HG02981 (cell line): ENCODE measurements around the gene CHML.

Experiments used
- ATAC-seq: cut with Tn5 transposase; IDR thresholded peaks from one replicate; pipeline ENCODE4 v1.9.1; 2021; ENCODE audit warnings: mild to moderate bottlenecking, moderate library complexity; ENCODE audit not compliant: unreplicated experiment

The CHML gene

DNA sequence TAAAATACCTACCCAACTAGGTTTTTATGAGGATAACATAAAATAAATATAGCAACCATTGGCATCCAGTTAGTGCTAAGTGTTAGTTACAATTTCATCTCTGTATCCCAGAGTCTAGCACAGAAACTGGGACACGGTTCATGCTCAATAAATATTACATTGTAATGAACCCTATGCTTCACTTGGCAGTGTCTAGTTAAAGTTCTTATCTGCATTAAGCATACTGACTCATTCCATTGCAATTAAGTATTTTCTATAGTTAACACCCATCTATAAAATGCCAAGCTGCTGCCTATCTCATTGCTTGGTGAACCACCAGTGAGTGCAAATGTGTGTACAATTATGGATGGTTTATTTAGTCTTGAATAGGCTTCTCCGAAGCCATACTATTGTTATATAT, 15.2 kb downstream of the CHML start:
- no peak for ATAC-seq

- no peak for ATAC-seq
Measured at GRCh38 chr1:241622669-241623068, 17.5 kb downstream of the CHML start.

DNA sequence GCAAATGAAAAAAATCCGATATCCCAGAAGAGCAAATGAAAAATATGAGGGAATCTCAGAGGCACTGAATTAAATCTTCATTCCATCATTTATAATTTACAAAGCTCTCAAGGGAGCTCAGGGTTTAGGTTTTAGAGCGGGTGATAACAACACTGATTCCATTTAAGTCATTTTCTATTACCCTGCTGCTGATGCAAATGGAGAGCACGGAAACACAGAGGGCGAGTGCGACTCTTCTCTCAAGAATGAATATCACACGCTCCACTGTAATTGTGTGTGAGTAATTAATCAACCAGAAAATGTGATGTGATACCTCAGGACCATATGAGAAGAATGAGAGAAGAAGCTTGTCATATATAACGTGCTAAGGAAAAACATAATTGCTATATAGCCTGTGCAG, 22.7 kb downstream of the CHML start:
- ATAC-seq = no peak

DNA sequence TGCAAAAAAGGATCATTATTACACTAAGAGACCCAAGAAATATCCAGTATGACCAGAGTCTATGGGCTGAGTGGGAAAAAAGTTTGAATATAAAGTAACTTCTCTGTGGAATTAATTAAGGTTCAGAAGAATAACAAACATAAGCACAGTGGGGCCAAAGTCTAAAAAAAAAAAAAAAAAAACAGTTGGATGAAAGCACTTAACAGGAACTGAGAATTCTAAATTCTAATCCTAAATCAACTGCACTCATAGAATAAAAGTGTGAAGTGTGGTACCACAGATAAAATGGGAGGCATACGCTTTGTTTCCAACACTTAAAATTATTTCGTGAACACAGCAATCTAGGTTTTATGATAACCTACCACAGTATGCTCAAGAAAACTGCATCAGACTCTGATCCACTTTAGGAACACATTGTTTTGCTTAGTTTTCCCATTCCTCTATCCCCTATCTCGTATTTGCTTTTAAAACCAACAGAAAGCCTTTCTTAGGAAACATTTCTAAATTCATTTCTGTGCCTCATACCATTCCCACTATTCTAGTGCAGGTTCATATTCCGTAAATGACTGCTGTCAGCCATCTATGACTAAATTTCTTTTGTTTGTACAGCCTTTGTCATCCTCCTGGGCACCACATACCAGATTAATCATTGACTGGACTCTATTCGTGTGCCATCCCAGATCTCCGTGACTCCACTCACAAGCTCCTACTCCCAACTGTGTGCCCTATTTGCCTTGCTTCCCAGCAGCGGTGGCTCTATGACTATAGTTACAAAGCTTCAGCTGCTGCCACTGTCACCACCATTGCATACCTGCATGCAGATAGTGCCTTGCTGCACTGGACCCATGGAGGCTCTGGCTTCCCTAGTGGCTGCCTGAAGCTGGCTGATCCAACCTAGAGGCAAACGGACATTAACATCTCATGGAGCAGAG, 24.9 kb downstream of the CHML start:
- ATAC-seq = no peak

DNA sequence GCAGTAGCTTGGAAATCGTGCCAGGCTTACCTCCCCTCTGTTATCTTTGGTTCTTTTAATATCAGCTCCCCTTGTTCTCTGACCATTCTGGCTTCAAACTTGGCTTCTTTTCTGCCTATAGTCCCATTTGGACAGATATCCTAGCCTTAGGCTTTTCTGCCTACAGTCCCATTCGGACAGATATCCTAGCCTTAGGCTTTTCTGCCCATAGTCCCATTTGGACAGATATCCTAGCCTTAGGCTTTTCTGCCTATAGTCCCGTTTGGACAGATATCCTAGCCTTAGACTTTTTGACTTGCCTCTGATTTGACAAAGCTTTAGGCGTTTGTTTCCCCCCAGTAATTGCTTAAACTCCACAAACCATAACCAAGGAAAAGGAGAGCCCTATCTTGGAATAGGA, 25.6 kb downstream of the CHML start:
- no peak for ATAC-seq

- ATAC-seq = no peak
Measured at GRCh38 chr1:241614144-241614543, 26.0 kb downstream of the CHML start.

- no peak for ATAC-seq
Measured at GRCh38 chr1:241612533-241613477, 27.4 kb downstream of the CHML start.

DNA sequence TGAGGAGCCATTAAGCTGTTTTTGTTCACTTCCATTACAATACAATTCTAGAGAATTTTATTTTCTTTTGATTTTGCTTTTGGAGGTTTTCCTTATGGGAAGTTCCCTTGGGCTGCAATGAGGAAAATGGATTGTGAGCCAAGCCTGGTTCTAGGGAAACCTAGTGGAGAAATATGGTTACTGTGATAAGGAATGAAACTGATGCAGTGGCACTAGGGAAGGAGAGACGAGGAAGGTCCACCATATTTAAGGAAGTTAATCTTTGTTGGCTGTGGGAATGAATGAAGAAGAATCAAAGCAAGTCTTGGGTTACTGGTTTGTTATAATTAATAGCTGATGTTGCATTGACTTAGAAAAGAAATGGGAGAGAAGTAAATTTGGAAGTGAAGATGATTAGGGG, 28.4 kb downstream of the CHML start:
- no peak for ATAC-seq

GRCh38 chr1:241611063-241611462, 29.1 kb downstream of the CHML start:
- peak; percentile 96 for ATAC-seq

- ATAC-seq = no peak
Measured at GRCh38 chr1:241610056-241610815, 29.9 kb downstream of the CHML start.

DNA sequence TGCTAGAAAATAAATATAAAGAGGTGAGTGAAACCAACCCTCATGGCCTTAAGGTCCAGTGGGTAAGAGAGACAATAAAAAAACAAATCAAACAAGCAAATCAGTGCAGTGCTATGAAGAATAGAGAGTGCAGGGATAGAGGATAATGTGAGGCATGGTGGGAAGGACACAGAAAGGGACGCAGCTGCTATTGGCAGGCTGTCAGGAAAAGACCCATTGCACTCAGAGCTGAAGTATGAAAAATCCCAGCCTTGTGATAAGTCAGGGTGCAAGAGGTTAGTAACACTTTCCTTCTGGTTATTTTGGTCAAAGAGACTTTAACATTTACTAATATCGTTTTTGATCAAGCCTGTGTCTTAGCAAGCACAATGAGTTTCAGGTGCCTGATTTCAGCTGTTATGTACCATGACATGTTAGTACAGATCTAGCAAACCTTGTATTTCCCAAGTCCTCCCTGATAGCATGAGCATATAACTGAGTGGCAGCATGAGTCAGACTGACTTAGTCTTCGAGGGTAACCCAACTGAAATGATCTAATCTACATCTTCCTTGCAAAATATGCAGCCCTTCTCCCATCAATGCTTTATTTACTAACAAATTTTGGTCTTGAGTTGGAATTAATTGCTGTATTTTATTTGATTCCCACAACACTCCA, 31.7 kb downstream of the CHML start:
- no peak for ATAC-seq

GRCh38 chr1:241607497-241607896, 32.7 kb downstream of the CHML start:
- no peak for ATAC-seq

DNA sequence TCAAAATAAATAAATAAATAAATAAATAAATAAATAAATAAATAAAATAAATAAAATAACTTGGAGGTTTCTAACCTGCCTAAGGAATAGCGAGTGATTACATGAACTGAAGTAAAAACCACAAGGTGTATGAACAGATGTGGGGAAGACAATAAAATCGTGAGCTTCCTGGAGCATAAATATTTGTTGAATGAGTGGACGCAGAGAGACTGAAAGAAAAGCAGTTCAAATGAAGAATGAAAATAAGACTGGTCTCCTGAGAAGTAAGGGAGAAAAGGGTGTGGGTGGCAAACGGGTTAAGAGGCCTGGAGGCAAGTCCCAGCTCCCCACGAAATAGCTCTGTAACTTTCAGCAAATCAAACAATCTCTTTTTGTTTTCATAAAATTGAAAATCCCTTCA, 33.6 kb downstream of the CHML start:
- ATAC-seq = no peak

DNA sequence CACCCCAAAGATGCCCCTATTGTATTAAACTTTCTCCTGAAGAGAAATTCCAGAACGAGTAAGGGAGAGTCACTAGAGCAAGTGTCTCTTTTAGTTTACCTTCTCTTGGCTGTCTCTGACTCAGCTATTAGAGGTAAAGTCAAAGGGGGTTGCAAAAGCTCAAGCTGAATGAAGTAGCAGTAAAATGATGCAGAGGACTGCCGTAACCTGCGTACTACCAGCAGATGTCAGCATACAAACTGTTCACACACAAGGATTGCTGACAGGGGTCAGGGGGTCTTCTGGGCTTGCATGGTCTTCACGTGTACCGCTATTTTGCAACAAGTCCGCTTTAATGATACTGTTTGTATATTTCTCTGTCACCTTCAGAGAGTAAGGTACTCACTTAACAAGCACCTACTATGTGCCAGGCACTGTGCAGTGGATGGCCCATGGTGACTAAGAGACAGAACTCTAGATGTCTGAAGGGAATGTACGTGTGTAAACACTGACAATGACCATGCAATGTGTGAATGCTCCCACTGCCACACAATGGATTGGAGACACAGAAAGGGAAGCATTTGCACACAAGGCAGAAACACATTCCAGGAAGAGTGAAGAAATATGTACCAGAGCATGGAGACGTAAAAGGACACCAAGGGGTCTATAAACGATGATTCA, 34.9 kb downstream of the CHML start:
- no peak for ATAC-seq

DNA sequence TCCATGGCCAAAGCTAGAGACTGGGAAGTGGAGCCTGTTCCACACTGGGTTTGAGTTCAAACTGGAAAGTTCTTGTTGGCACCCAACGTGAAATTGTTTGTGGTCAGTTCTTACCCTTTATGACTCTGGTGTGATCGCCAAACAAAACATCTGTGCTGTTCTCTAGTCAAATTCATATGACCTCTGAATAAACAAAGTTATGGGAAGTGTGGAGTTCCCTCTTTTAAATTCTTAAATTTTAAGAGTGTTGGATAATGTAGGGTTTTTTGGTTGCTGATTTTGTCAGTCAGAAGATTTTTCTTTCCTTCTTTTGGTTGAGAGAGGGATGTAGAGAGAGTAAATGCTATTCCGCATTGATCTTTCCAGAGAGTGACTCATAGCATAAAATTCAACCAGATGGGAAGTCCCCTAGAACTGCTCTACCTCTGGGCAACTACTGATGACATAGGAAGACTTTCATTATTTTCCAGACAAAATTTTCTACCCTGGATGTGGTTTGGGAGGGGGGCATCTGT, 36.4 kb downstream of the CHML start:
- ATAC-seq = no peak

DNA sequence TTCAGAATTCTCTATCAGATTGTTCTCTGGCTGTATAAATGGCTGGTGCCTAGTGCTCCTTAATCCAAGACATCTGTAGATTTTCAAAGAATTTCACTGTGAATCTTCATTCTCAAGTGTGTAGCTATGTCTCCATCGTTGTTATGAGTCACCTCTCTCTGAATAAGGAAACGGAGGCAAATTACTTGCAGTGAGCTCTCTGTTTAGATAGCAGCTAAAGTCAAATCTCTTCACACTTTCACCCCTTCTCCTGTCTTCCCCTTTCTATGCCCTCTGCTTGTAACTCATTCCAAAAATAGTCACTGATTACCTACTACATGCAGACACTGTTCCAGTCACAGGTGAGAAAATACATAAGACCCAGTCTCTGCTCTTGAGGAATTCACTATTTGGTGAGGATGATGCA, 39.7 kb downstream of the CHML start:
- ATAC-seq = peak; percentile 75

DNA sequence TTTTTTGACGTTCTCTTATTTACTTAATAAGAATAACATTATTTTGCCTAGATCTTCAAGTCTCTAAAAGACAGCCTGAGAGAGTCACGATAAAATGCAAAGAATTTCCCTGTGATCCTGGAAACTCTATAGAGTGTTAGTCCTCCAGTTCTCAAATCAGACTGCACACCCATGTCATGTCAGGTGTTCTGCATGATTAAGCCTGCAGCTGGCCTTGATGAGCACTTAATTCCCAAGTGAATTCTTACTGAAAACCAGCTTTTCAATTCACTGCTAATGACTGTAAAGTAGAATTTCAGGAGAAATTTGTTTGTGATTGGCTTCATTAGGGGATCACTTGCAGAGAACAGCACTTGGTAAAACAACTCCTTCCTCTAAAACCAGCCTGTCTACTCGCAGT, 41.9 kb downstream of the CHML start:
- ATAC-seq = no peak

GRCh38 chr1:241596633-241597032, 43.5 kb downstream of the CHML start:
- ATAC-seq = no peak

DNA sequence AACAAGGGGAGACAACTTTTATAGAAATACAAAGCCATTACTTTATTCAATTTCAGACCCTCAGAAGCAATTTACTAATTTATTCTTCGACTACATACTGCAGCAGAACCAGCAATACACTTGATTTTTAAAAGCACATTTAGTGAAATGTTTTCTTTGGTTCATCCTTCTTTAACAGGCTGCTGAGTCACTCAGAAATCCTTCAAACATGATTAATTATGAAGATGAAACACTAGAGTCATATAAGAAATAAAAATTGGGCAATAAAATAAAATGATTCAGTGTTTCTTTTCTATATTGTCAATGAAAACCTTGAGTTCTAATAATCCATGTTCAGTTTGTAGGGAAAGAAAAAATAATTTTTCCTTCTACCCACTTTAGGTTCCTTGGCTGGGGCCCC, 47.0 kb downstream of the CHML start:
- no peak for ATAC-seq
